ENCODE data around the gene HSBP1L1.

Gene HSBP1L1

GRCh38 chr18:79951545-79952455, 12.6 kb upstream of the HSBP1L1 start, which contains the start of gene SLC66A2:
Gene SLC66A2, minus strand, starts transcription at chr18:79951653. Its CDS starts 727 bp downstream, at chr18:79950926.
- H3K9me3 ChIP-seq (ENCODE audit: insufficient read depth, low read length) = no peaks in the 10 kb centered on the region
- H3K36me3 ChIP-seq (ENCODE audit: insufficient read depth, insufficient read length, low read length) = peaks cover 9% of the 10 kb centered on the region
- peaks cover 76% of the 10 kb centered on the region for H3K27me3 ChIP-seq (ENCODE audit: insufficient read depth, insufficient read length)
- DNase-seq (ENCODE audit: low read depth, low spot score) = no peak
- H3K4me1 ChIP-seq (ENCODE audit: insufficient read depth, insufficient read length) = peaks cover 7% of the 10 kb centered on the region
- no peak for TF ChIP-seq SUZ12 (IDR thresholded peaks at IDR 0.05; ENCODE audit: extremely low read depth, insufficient read depth, insufficient read length)
- TF ChIP-seq ZNF274 (IDR thresholded peaks at IDR 0.05; ENCODE audit: low read depth, low read length) = no peak
- no peak for TF ChIP-seq YY1 (IDR thresholded peaks at IDR 0.05; ENCODE audit: insufficient read depth, insufficient read length)
- peak within 1 kb of the TSS; percentile 86 for H3K4me3 ChIP-seq (ENCODE audit: insufficient read length, low read depth)
- H3K9ac ChIP-seq (ENCODE audit: insufficient read length, low read depth) = peak within 1 kb of the TSS; percentile 89

DNA sequence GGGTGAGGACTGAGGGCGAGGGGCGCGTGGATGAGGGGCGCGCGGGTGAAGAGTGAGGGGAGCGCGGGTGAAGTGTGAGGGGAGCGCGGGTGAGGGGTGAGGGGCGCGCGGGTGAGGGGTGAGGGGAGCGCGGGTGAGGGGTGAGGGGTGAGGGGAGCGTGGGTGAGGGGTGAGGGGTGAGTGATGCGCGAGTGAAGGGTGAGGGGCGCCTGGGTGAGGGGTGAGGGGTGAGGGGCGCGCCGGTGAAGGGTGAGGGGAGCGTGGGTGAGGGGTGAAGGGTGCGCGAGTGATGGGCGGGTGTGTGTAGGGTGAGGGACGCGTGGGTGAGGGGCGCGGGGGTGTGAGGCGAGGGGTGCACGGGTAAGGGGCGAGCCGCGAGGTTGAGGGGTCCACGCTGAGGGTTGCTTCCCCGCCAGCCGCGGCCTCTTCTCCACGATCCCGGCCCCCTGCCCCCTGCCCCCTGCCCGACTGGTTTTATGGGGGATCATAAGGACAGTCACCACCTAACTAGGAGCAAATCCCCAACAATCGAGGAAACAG, 11.9 kb upstream of the HSBP1L1 start:
- peak overlapping the region; percentile 59 for H3K9ac ChIP-seq (ENCODE audit: insufficient read length, low read depth)
- H3K4me1 ChIP-seq (ENCODE audit: insufficient read depth, insufficient read length) = peaks cover 7% of the 10 kb centered on the region
- DNase-seq (ENCODE audit: low read depth, low spot score) = no peak
- no peaks in the 10 kb centered on the region for H3K9me3 ChIP-seq (ENCODE audit: insufficient read depth, low read length)
- peaks cover 82% of the 10 kb centered on the region for H3K27me3 ChIP-seq (ENCODE audit: insufficient read depth, insufficient read length)
- peaks cover 9% of the 10 kb centered on the region for H3K36me3 ChIP-seq (ENCODE audit: insufficient read depth, insufficient read length, low read length)
- H3K4me3 ChIP-seq (ENCODE audit: insufficient read length, low read depth) = peak overlapping the region; percentile 50
- TF ChIP-seq ZNF274 (IDR thresholded peaks at IDR 0.05; ENCODE audit: low read depth, low read length) = no peak
- TF ChIP-seq YY1 (IDR thresholded peaks at IDR 0.05; ENCODE audit: insufficient read depth, insufficient read length) = no peak
- TF ChIP-seq SUZ12 (IDR thresholded peaks at IDR 0.05; ENCODE audit: extremely low read depth, insufficient read depth, insufficient read length) = no peak

- Histone ChIP-seq H3K4me1 (ENCODE audit: insufficient read depth, insufficient read length) (peaks cover 7% of the 10 kb centered on the region), H3K27me3 (ENCODE audit: insufficient read depth, insufficient read length) (peaks cover 83% of the 10 kb centered on the region), H3K36me3 (ENCODE audit: insufficient read depth, insufficient read length, low read length) (peaks cover 9% of the 10 kb centered on the region), H3K9ac (ENCODE audit: insufficient read length, low read depth) (peak overlapping the region; percentile 9), H3K4me3 (ENCODE audit: insufficient read length, low read depth) (no peak overlapping the region), H3K9me3 (ENCODE audit: insufficient read depth, low read length) (no peaks in the 10 kb centered on the region)
- no peak for DNase-seq (ENCODE audit: low read depth, low spot score)
- TF ChIP-seq ZNF274 (IDR thresholded peaks at IDR 0.05; ENCODE audit: low read depth, low read length) (no peak), YY1 (IDR thresholded peaks at IDR 0.05; ENCODE audit: insufficient read depth, insufficient read length) (no peak), SUZ12 (IDR thresholded peaks at IDR 0.05; ENCODE audit: extremely low read depth, insufficient read depth, insufficient read length) (peak; percentile 62)
These were observed 11.4 kb upstream of the HSBP1L1 start for GRCh38 chr18:79952996-79953559.

- DNase-seq (ENCODE audit: low read depth, low spot score) = no peak
These were observed 10.3 kb upstream of the HSBP1L1 start for GRCh38 chr18:79953971-79954651.

GRCh38 chr18:79954791-79955190, 9.7 kb upstream of the HSBP1L1 start:
- H3K36me3 ChIP-seq (ENCODE audit: insufficient read depth, insufficient read length, low read length) = no peaks in the 10 kb centered on the region
- H3K9ac ChIP-seq (ENCODE audit: insufficient read length, low read depth) = no peak overlapping the region
- no peak for DNase-seq (ENCODE audit: low read depth, low spot score)
- H3K4me1 ChIP-seq (ENCODE audit: insufficient read depth, insufficient read length) = peaks cover 7% of the 10 kb centered on the region
- TF ChIP-seq YY1 (IDR thresholded peaks at IDR 0.05; ENCODE audit: insufficient read depth, insufficient read length) (no peak), ZNF274 (IDR thresholded peaks at IDR 0.05; ENCODE audit: low read depth, low read length) (no peak), SUZ12 (IDR thresholded peaks at IDR 0.05; ENCODE audit: extremely low read depth, insufficient read depth, insufficient read length) (no peak)
- H3K9me3 ChIP-seq (ENCODE audit: insufficient read depth, low read length) = no peaks in the 10 kb centered on the region
- peaks cover 84% of the 10 kb centered on the region for H3K27me3 ChIP-seq (ENCODE audit: insufficient read depth, insufficient read length)
- H3K4me3 ChIP-seq (ENCODE audit: insufficient read length, low read depth) = no peak overlapping the region

More at GRCh38 chr18:79953971-79954651, 10.3 kb upstream of the HSBP1L1 start:
- Histone ChIP-seq H3K4me1 (ENCODE audit: insufficient read depth, insufficient read length) (peaks cover 7% of the 10 kb centered on the region), H3K9me3 (ENCODE audit: insufficient read depth, low read length) (no peaks in the 10 kb centered on the region), H3K36me3 (ENCODE audit: insufficient read depth, insufficient read length, low read length) (peaks cover 2% of the 10 kb centered on the region), H3K27me3 (ENCODE audit: insufficient read depth, insufficient read length) (peaks cover 82% of the 10 kb centered on the region), H3K4me3 (ENCODE audit: insufficient read length, low read depth) (no peak overlapping the region), H3K9ac (ENCODE audit: insufficient read length, low read depth) (peak overlapping the region; percentile 8)
- no peak for TF ChIP-seq SUZ12 (IDR thresholded peaks at IDR 0.05; ENCODE audit: extremely low read depth, insufficient read depth, insufficient read length)

DNA sequence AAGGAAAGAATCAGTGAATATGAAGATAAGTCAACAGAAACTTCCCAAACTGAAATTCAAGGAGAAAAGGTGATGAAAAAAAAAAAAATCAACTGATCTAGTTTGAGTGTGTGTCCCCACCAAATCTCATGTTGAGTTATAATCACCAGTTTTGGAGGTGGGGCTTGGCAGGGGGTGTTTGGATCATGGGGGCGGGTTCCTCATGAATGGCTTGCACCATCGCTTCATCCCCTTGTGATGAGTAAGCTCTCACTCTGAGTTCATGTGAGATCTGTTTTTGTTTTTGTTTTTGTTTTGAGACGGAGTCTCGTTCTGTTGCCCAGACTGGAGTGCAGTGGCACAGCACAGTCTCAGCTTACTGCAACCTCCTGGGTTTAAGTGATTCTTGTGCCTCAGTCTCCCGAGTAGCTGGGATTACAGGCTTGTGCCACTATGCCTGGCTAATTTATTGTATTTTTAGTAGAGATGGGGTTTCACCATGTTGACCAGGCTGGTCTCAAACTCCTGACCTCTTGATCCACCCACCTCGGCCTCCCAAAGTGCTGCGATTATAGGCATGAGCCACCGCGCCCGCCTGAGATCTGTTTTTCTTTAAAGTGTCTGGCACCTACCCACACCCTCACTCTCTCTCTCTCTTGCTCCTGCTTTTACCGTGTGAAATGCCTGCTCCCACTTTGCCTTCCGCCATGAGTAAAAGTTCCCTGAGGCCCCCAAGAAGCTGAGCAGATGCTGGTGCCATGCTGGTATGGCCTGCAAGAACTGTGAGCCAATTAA, 9.0 kb upstream of the HSBP1L1 start:
- Histone ChIP-seq H3K27me3 (ENCODE audit: insufficient read depth, insufficient read length) (peaks cover 79% of the 10 kb centered on the region), H3K9me3 (ENCODE audit: insufficient read depth, low read length) (no peaks in the 10 kb centered on the region), H3K9ac (ENCODE audit: insufficient read length, low read depth) (no peak overlapping the region), H3K4me3 (ENCODE audit: insufficient read length, low read depth) (no peak overlapping the region), H3K36me3 (ENCODE audit: insufficient read depth, insufficient read length, low read length) (no peaks in the 10 kb centered on the region), H3K4me1 (ENCODE audit: insufficient read depth, insufficient read length) (peaks cover 7% of the 10 kb centered on the region)
- no peak for TF ChIP-seq SUZ12 (IDR thresholded peaks at IDR 0.05; ENCODE audit: extremely low read depth, insufficient read depth, insufficient read length)
- no peak for TF ChIP-seq YY1 (IDR thresholded peaks at IDR 0.05; ENCODE audit: insufficient read depth, insufficient read length)
- TF ChIP-seq ZNF274 (IDR thresholded peaks at IDR 0.05; ENCODE audit: low read depth, low read length) = no peak
- DNase-seq (ENCODE audit: low read depth, low spot score) = no peak

Data from NT2/D1 (cell line).